ENCODE data around the gene APOBEC3B.

GRCh38 chr22:38937541-38937940, 44.6 kb upstream of the APOBEC3B start:
- TF ChIP-seq EP300 (IDR thresholded peaks at IDR 0.05; ENCODE audit: borderline replicate concordance) (no peak), RAD21 (IDR thresholded peaks at IDR 0.05; ENCODE audit: low read depth) (no peak), YY1 (IDR thresholded peaks at IDR 0.05; ENCODE audit: low read depth) (no peak)

Data from Ishikawa (cell line).